Choroid plexus epithelial cell (primary cell): ENCODE measurements around the gene HOXD9.

Experiments used
- DNase-seq: peaks from one replicate; pipeline ENCODE4 v3.0.0-alpha.2; 2010; ENCODE audit warnings: low read depth
- H3K4me3 ChIP-seq: 2 replicates; pipeline ENCODE4 v1.5.1; 2011; ENCODE audit warnings: low read depth, mild to moderate bottlenecking, control low read depth, low read length, moderate library complexity
- TF ChIP-seq, protein P1 (sequence below): conservative IDR thresholded peaks from 2 replicates; pipeline ENCODE4 v1.5.1; 2011; ENCODE audit warnings: low read depth, mild to moderate bottlenecking, control low read depth, inconsistent platforms, low read length, moderate library complexity

Gene HOXD9

GRCh38 chr2:176122683-176123410 is at the start of gene HOXD9:
TSS of gene HOXD9 (plus strand) at chr2:176122719. CDS start at chr2:176122769, 50 bp downstream.
- TF ChIP-seq, protein P1, sequence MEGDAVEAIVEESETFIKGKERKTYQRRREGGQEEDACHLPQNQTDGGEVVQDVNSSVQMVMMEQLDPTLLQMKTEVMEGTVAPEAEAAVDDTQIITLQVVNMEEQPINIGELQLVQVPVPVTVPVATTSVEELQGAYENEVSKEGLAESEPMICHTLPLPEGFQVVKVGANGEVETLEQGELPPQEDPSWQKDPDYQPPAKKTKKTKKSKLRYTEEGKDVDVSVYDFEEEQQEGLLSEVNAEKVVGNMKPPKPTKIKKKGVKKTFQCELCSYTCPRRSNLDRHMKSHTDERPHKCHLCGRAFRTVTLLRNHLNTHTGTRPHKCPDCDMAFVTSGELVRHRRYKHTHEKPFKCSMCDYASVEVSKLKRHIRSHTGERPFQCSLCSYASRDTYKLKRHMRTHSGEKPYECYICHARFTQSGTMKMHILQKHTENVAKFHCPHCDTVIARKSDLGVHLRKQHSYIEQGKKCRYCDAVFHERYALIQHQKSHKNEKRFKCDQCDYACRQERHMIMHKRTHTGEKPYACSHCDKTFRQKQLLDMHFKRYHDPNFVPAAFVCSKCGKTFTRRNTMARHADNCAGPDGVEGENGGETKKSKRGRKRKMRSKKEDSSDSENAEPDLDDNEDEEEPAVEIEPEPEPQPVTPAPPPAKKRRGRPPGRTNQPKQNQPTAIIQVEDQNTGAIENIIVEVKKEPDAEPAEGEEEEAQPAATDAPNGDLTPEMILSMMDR = no peak
- no peak for DNase-seq
- no peak within 1 kb of the TSS for H3K4me3 ChIP-seq

- no peak for DNase-seq
- no peak overlapping the region for H3K4me3 ChIP-seq
- TF ChIP-seq, protein P1 = no peak
Measured at GRCh38 chr2:176072951-176073904, 49.3 kb upstream of the HOXD9 start.

DNA sequence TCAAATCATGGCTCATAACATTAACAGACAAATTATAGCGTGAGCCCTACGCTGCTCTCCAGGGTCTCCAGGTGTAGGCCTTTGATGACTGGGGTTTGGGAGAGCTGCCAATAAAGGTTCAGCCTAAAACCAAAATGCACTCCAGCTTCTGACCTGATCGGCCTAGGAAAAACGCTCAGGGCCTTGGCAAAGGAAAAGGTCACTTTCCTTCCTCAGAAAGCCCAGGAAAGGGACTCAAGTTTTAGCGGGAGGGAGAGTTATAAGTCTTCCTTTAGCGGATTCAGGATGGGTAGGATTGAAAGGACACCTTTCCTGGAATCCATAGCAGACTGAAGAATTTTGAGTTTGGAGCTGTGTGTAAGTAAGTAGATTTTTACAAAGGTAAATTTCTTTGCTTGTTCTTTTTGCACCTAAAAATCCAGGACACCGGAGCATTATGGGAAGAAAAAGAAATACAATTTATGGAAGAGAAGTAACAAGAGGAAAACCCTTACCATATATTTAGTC is 47.5 kb upstream of the HOXD9 start:
- DNase-seq = no peak
- H3K4me3 ChIP-seq = no peak overlapping the region
- TF ChIP-seq, protein P1 = no peak

DNA sequence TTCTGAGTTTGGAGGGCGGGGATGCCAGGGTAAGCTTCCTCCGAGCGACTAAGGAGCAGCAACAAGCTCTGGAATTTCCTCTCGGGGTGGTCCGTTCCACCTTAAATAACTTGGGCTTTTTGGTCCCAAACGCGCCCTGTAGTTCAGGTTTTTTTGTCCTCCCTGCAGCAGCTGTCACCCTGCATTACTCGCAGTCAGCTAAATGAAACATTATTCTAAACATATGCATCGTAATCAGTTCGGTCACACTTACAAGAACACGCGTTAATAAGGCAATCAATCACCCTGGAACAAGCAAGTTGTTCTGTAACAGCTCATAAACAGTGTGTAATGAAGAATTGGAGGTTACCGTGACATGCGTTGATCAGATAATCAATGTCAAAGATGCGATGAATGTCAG is 47.0 kb upstream of the HOXD9 start:
- DNase-seq = no peak
- H3K4me3 ChIP-seq = no peak overlapping the region
- TF ChIP-seq, protein P1 = no peak

DNA sequence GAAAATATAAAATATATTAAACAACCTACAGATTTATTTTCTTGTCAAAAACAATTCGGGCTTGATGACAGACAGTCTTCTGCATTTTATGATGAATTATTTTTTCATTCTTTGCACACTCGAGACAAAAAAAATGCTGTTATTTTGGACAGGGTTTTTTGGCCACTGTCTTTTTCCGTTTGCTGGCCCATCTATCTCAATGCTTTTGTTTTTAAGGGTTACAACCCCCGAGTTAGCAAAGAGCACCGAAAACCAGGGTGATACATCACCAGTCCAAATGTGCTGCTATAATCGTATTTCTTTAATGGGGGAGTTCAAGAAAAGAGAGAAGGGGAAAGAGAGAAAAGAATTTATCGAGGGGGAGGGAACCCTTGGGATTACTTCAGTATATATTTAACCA is 46.5 kb upstream of the HOXD9 start:
- H3K4me3 ChIP-seq = no peak overlapping the region
- DNase-seq = no peak
- TF ChIP-seq, protein P1 = no peak

GRCh38 chr2:176076796-176077195 is 45.7 kb upstream of the HOXD9 start:
- no peak for DNase-seq

More at GRCh38 chr2:176076796-176077195, 45.7 kb upstream of the HOXD9 start:
- TF ChIP-seq, protein P1 = no peak
- H3K4me3 ChIP-seq = no peak overlapping the region
